ENCODE measurements around the gene CD109.
A peak's percentile ranks its signal among the peaks of the same experiment; 100 is the strongest.

CD109 gene

GRCh38 chr6:73830119-73830518, 134.1 kb downstream of the CD109 start:
- TF ChIP-seq CTCF (IDR thresholded peaks at IDR 0.05): no peak

GRCh38 chr6:73832313-73832712, 136.3 kb downstream of the CD109 start:
- no peak for TF ChIP-seq CTCF (IDR thresholded peaks at IDR 0.05)

- TF ChIP-seq CTCF (IDR thresholded peaks at IDR 0.05): peak; percentile 62; the same call in 1 of the 2 replicates
Measured at GRCh38 chr6:73854998-73855718, 159.2 kb downstream of the CD109 start.

- TF ChIP-seq CTCF (IDR thresholded peaks at IDR 0.05): no peak
Measured at GRCh38 chr6:73857341-73857890, 161.4 kb downstream of the CD109 start.

GRCh38 chr6:73858376-73858775, 162.4 kb downstream of the CD109 start:
- TF ChIP-seq CTCF (IDR thresholded peaks at IDR 0.05): no peak

GRCh38 chr6:73860303-73860702, 164.3 kb downstream of the CD109 start:
- no peak for TF ChIP-seq CTCF (IDR thresholded peaks at IDR 0.05)

- TF ChIP-seq CTCF (IDR thresholded peaks at IDR 0.05): no peak
Measured at GRCh38 chr6:73866305-73866704, 170.3 kb downstream of the CD109 start.
